ENCODE measurements around the gene ADCY3.

ADCY3 gene

GRCh38 chr2:24824966-24825882 is 94.8 kb downstream of the ADCY3 start (continued):
- TF ChIP-seq, protein P1, sequence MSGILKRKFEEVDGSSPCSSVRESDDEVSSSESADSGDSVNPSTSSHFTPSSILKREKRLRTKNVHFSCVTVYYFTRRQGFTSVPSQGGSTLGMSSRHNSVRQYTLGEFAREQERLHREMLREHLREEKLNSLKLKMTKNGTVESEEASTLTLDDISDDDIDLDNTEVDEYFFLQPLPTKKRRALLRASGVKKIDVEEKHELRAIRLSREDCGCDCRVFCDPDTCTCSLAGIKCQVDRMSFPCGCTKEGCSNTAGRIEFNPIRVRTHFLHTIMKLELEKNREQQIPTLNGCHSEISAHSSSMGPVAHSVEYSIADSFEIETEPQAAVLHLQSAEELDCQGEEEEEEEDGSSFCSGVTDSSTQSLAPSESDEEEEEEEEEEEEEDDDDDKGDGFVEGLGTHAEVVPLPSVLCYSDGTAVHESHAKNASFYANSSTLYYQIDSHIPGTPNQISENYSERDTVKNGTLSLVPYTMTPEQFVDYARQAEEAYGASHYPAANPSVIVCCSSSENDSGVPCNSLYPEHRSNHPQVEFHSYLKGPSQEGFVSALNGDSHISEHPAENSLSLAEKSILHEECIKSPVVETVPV (CRISPR knock-in tag; IDR thresholded peaks at IDR 0.05): no peak
- TF ChIP-seq TCF4 (CRISPR knock-in tag; IDR thresholded peaks at IDR 0.05; ENCODE audit: borderline replicate concordance) (no peak), TSHZ2 (CRISPR knock-in tag; IDR thresholded peaks at IDR 0.05) (no peak), ZC3H10 (CRISPR knock-in tag; IDR thresholded peaks at IDR 0.05) (no peak), CSDC2 (CRISPR knock-in tag; IDR thresholded peaks at IDR 0.05) (no peak), CREB5 (CRISPR knock-in tag; IDR thresholded peaks at IDR 0.05; ENCODE audit: low read depth) (no peak)

DNA sequence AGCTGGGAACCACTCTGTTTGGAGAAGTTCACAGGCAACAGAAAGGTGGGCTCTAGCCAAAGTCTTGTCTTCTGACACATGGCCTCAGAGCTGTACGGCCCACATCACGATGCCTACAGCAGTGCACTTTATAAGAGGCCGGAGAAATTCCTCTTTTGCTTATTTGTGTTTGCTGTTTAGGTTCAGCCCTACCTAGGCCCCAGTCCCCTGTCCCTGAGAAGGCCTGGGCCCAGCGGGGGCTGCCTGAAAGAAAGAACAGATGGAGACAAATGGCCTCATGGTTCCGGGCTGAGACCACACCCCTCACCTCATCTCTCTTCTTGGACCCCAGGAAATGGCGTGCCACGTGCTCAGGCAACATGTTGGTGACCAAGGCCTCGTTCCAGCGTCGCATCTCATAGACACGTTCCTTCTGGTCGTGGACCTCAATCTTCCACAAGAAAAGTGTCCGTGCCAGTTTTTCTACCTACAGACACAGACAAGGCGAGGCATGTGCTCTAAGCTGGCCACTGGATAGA is 95.9 kb downstream of the ADCY3 start:
- TF ChIP-seq ISL1 (CRISPR knock-in tag; IDR thresholded peaks at IDR 0.05) (no peak), ZC3H10 (CRISPR knock-in tag; IDR thresholded peaks at IDR 0.05) (no peak), ZNF70 (CRISPR knock-in tag; IDR thresholded peaks at IDR 0.05) (no peak), ZNF8 (CRISPR knock-in tag; IDR thresholded peaks at IDR 0.05) (no peak), POU6F1 (CRISPR knock-in tag; IDR thresholded peaks at IDR 0.05; ENCODE audit: borderline replicate concordance, low read depth) (no peak), BACH2 (CRISPR knock-in tag; IDR thresholded peaks at IDR 0.05; ENCODE audit: borderline replicate concordance) (no peak), PPARA (CRISPR knock-in tag; IDR thresholded peaks at IDR 0.05; ENCODE audit: borderline replicate concordance) (no peak), ESRRG (CRISPR knock-in tag; IDR thresholded peaks at IDR 0.05) (no peak), TSHZ2 (CRISPR knock-in tag; IDR thresholded peaks at IDR 0.05) (no peak), GLIS3 (CRISPR knock-in tag; IDR thresholded peaks at IDR 0.05) (no peak), ZNF565 (CRISPR knock-in tag; conservative IDR thresholded peaks at IDR 0.05; ENCODE audit: low read depth) (no peak)
- no peak for ATAC-seq

DNA sequence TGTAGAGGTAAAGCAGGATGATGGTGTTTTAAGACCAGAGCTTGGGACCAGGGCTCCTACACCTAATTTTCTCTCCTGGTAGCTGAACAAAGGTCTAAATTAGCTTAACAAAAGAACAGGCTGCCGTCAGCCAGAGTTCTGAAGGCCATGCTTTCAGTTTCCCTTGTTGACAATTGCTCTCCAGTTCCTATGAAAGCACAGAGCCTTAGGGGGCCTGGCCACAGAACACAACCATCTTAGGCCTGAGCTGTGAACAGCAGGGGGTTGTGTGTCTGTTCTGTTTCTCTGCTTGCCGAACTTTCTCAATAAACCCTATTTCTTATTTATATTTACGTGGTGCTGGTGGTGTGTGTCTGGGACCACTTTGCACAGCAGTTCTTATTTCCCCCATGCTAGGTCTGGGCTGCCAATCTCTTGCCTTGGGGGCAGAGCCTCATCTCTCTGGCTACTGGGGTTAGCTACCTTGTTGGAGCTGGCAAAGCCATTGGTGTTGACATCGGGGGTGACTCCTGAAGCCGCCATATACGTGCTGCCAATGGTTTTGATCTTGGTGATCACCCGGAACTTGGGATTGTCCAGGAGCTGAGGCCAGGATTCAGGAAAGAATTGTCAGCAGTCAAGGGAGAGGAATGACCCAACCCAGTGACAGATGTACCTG is 97.9 kb downstream of the ADCY3 start:
- no peak for ATAC-seq
- no peak for TF ChIP-seq POU6F1 (CRISPR knock-in tag; IDR thresholded peaks at IDR 0.05; ENCODE audit: borderline replicate concordance, low read depth)
- TF ChIP-seq, protein P1 (CRISPR knock-in tag; IDR thresholded peaks at IDR 0.05): no peak

Data from SK-N-SH treated with all-trans-retinoic acid at 6 μM for 48 hours (cell line).